Thymus (tissue), 11 donors: ENCODE data around the gene LAMA2. TPM values are rescaled to one million over a fixed set of nuclear protein-coding genes. Genes with fewer than 3 reads are reported as not detected.

Experiments used
- DNase-seq, 9 donors: peaks; one replicate each; pipeline ENCODE4 v3.0.0-alpha.2; 2013; ENCODE audit warnings: low spot score in 9 of 9, low read depth in 6 of 9, missing footprints in 1 of 9
- H3K27ac ChIP-seq, 2 donors: one replicate each; pipeline ENCODE4 v1.5.1; 2013; ENCODE audit warnings: control low read depth in 1 of 2, low read depth in 1 of 2, low read length in 1 of 2, mild to moderate bottlenecking in 1 of 2, moderate library complexity in 1 of 2
- H3K27me3 ChIP-seq, 2 donors: one replicate each; pipeline ENCODE4 v1.5.1; 2013; ENCODE audit warnings: low read length in 1 of 2; ENCODE audit not compliant: control insufficient read depth in 2 of 2, insufficient read depth in 1 of 2
- H3K36me3 ChIP-seq, 2 donors: one replicate each; pipeline ENCODE4 v1.5.1; 2013; ENCODE audit warnings: low read length in 1 of 2, mild to moderate bottlenecking in 1 of 2, moderate library complexity in 1 of 2; ENCODE audit not compliant: control insufficient read depth in 2 of 2, insufficient read depth in 2 of 2
- H3K4me1 ChIP-seq, 2 donors: one replicate each; pipeline ENCODE4 v1.5.1; 2013; ENCODE audit warnings: low read length in 2 of 2; ENCODE audit not compliant: control insufficient read depth in 2 of 2, insufficient read depth in 2 of 2
- H3K4me3 ChIP-seq, 2 donors: one replicate each; pipeline ENCODE4 v1.5.1; 2013; ENCODE audit warnings: low read length in 2 of 2, control low read depth in 1 of 2, mild to moderate bottlenecking in 1 of 2
- H3K9me3 ChIP-seq, 2 donors: one replicate each; pipeline ENCODE4 v1.5.1; 2013; ENCODE audit warnings: low read length in 1 of 2, mild to moderate bottlenecking in 1 of 2; ENCODE audit not compliant: control insufficient read depth in 2 of 2, insufficient read depth in 1 of 2
- WGBS: extraction: QIAGEN DNeasy Blood & Tissue Kit; methylation state at CpG from one replicate; pipeline ENCODE4 v1.1.7; 2013; 5-methylcytosine and 5-hydroxymethylcytosine counted together
- polyA plus RNA-seq: library from polyadenylated mRNA; stranded (reverse); fragments of 200-250 nt; gene quantifications from one replicate; pipeline ENCODE4 v1.2.3, GENCODE V29; 2013
- total RNA-seq: library from RNA; stranded (reverse); fragments of 120-200 nt; gene quantifications from one replicate; pipeline ENCODE4 v1.2.4, GENCODE V29; 2013
- donor health status: healthy.

Gene LAMA2
- total and polyA plus RNA-seq, 2 donors: 2.4 to 4.0 TPM

DNA sequence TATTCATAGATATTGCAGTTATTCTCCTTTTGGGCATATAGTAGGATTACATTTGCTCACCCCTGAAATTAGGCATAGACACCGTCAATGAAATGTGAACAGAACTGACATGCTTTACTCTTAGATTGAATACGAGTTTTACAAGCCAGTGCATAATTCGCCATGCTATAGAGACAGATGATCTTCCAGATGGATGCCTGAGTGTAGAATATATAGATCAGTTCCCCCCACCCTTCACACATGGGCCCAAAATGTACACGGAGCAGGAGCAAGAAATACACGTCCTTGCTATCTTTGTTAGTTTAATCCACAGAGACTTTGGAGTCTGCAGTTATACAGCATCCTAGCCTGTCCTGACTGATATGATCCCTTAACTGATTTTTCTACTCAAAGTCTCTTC is 47.4 kb downstream of the LAMA2 start:
- Histone ChIP-seq H3K9me3 (no peaks in the 10 kb centered on the region), H3K4me1 (no peaks in the 10 kb centered on the region), H3K4me3 (no peak overlapping the region), H3K27ac (no peak overlapping the region), H3K27me3 (peaks cover 0 to 3% of the 10 kb centered on the region in 2 donors), H3K36me3 (no peaks in the 10 kb centered on the region)
- no peak for DNase-seq
- WGBS: 85% methylated on average over 5 of the region's 5 CpGs

DNA sequence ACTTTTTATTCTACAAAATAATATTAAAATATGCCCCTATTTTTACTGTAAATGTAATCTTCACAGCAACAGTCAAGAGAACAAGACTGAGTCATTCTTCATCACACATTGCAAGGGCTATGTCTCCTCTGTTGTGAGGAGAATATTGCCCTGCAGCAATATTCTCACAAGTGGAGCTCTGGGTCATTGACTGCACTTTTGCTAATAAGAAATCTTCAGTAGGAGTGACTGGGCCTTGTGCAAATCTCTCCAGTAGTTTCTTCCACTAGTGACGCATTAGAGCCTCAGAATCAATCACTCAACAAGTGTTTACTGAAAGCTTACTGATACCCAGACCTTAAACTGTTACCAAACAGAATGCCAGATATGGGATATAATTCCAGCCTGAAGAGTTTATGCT is 49.1 kb downstream of the LAMA2 start:
- Histone ChIP-seq H3K4me3 (no peak overlapping the region), H3K27ac (no peak overlapping the region), H3K36me3 (no peaks in the 10 kb centered on the region), H3K9me3 (no peaks in the 10 kb centered on the region), H3K4me1 (no peaks in the 10 kb centered on the region), H3K27me3 (peaks cover 0 to 3% of the 10 kb centered on the region in 2 donors)
- 96% methylated on average over 1 of the region's 1 CpG for WGBS
- DNase-seq: no peak

DNA sequence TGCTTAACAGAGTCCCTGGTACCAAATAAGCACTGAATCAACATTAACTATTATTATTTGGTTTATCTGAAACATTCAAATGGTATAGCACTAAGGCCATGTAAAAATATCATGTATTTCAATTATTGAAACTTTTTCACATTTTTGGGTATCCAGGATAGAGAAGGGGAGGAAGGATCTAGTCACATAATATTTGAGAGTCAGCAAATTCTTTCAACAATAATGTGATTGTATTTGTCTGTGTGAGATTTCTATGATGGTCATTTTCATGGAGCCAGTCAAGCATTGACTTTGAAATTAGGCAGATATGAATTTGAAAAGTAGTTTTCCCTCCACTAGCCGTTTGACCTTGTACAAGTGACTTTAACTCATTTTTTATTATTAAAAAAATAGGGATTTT is 67.9 kb downstream of the LAMA2 start:
- DNase-seq: no peak
- H3K27ac ChIP-seq: no peak overlapping the region
- no peaks in the 10 kb centered on the region for H3K9me3 ChIP-seq
- H3K36me3 ChIP-seq: no peaks in the 10 kb centered on the region
- H3K4me1 ChIP-seq: no peaks in the 10 kb centered on the region
- no peak overlapping the region for H3K4me3 ChIP-seq
- WGBS: 74% methylated on average over 1 of the region's 1 CpG
- H3K27me3 ChIP-seq: no peaks in the 10 kb centered on the region

DNA sequence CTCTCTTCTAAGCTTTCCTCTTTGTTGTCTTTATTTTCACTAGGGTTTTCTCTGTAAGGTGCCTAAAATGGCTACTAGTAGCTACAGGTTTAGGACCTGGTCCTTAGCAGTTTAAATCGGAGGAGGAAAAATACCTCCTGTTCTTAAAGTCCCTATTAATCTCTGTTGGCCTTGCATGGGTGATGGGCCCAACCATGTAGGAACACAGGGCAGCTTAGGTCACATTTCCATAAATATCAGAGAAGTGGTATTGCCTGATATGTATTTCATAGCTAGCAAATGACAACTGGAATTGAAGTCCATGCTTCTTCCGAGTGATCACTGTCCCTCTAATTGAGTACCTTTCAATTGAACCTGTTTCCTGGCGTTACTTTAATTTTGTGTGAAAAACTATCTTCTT is 70.0 kb downstream of the LAMA2 start:
- Histone ChIP-seq H3K36me3 (no peaks in the 10 kb centered on the region), H3K27ac (no peak overlapping the region), H3K27me3 (no peaks in the 10 kb centered on the region), H3K9me3 (no peaks in the 10 kb centered on the region), H3K4me1 (no peaks in the 10 kb centered on the region), H3K4me3 (no peak overlapping the region)
- no peak for DNase-seq
- 96% methylated on average over 3 of the region's 3 CpGs for WGBS

DNA sequence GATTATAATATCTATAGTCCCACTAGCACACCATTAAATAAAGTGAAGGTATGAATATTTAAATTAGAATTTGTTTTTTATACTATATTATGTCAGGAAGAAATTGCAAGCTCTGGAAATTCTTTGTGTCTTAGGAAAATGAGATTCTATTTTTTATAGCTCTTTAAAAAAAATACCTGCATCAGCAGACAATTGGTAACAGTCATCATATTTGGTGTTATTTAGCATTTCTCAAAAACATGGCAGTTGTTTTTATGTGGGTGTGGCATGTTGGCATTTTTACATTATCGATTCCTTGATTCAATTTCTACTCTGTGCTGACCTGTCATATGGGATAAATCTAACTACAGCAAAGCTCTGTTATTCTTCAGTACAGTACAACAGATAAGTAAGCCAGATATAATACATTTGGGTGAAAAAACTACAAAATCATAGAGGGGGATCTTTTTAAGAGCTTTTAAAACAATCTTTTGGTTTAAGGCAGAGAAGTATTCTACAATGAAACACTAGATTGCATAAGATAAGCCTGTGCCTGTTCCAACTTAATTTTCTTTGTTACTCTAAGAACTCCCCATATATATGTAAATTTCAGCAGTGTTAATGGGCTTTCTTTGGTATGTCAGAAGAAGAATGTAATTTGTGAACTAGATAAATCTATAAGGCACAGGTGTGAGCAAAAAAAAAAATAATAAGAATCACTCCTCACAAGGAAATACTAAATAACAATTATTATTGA is 71.5 kb downstream of the LAMA2 start:
- H3K27ac ChIP-seq: no peak overlapping the region
- no peaks in the 10 kb centered on the region for H3K36me3 ChIP-seq
- no peaks in the 10 kb centered on the region for H3K27me3 ChIP-seq
- H3K4me1 ChIP-seq: no peaks in the 10 kb centered on the region
- DNase-seq: no peak
- WGBS: 87% methylated on average over 1 of the region's 1 CpG
- H3K4me3 ChIP-seq: no peak overlapping the region
- H3K9me3 ChIP-seq: no peaks in the 10 kb centered on the region

DNA sequence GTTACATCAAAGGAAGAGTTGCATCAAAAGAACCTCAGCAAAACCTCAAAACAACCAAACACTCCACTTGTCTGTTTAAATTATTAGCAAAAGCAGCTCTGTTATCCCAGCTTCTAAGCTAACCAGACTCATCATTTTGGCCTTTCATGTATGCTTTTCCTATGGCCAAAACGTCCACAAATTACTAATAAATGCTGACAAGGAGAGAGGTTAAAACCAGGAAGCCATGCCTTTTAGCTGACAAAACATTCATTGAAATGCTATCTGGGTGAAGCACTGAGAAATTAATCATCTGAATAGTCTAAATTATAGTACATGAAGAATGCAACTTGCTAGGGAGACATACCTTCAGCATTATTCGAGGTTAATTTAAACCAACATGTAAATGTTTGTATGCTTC is 80.6 kb downstream of the LAMA2 start:
- 66% methylated on average over 2 of the region's 2 CpGs for WGBS
- no peaks in the 10 kb centered on the region for H3K9me3 ChIP-seq
- DNase-seq: no peak
- H3K36me3 ChIP-seq: no peaks in the 10 kb centered on the region
- H3K4me3 ChIP-seq: no peak overlapping the region
- H3K27me3 ChIP-seq: no peaks in the 10 kb centered on the region
- no peak overlapping the region for H3K27ac ChIP-seq
- no peaks in the 10 kb centered on the region for H3K4me1 ChIP-seq

DNA sequence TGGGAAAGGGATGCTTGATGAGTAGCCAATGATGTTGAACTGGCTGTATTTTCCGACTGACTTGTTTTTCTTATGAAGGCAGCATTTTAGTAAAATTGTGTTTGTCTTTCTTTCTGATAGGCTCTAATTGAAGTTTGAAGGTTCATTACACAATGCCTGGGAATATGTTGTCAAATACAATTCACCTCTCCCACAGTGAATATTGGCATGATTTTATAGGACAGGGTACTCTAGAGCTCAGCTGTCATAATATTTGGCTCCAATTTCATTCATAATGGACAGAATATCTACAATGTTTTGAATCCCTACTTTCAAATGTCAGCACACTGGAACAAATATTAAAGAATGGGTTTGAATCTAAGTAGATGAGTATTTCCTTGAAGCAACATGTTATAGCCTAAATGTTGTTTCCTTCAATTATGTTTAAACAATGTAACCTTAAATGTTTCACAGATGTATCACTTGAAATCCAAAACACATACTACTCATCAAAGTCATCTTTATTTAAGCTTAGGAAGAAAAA is 81.4 kb downstream of the LAMA2 start:
- Histone ChIP-seq H3K36me3 (no peaks in the 10 kb centered on the region), H3K4me3 (no peak overlapping the region), H3K27ac (no peak overlapping the region), H3K4me1 (no peaks in the 10 kb centered on the region), H3K27me3 (no peaks in the 10 kb centered on the region), H3K9me3 (no peaks in the 10 kb centered on the region)
- DNase-seq: no peak
- 94% methylated on average over 1 of the region's 1 CpG for WGBS

DNA sequence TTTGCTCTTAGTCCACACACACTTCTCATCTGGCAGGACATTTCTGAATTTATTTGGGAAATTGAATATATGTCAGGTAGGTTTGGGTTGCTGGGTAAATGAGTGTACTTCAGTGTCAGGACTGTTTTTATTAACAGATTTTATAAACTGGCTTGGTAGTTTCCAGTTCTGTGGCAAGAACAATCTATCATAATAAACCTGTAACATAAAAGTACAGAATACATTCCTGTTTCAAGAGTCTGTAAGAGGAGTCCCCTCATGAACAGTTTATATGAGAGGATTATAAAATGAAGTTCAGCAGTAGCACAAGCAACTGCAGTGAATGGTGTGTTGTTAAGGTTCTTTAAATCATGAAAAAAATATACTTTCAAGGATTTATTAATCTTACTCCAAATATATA is 81.8 kb downstream of the LAMA2 start:
- Histone ChIP-seq H3K4me1 (no peaks in the 10 kb centered on the region), H3K9me3 (no peaks in the 10 kb centered on the region), H3K27me3 (no peaks in the 10 kb centered on the region), H3K36me3 (no peaks in the 10 kb centered on the region), H3K27ac (no peak overlapping the region), H3K4me3 (no peak overlapping the region)
- DNase-seq: no peak

DNA sequence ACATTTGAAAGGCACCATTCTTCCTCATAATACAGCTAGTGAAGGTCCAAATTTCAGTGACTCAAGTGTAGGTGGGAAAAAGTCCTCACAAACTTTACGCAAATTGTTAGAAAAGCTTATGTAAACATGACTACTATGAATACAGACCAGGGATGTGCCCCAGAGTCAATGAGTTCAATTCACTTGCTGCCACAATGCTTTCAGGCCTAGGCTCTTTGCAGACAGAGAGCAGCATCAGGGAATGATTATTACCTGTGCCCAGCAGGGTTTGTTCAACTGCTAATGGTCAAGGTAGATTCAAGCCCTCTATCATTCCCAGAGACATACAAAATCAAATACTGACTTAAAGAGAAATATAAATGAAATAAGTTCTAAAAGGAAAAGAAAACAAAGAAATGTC is 84.0 kb downstream of the LAMA2 start:
- Histone ChIP-seq H3K4me3 (no peak overlapping the region), H3K27ac (no peak overlapping the region), H3K27me3 (no peaks in the 10 kb centered on the region), H3K9me3 (no peaks in the 10 kb centered on the region), H3K36me3 (no peaks in the 10 kb centered on the region), H3K4me1 (no peaks in the 10 kb centered on the region)
- WGBS: 100% methylated on average over 1 of the region's 1 CpG
- no peak for DNase-seq
